HG03571 (cell line): Measurements from ENCODE around the gene RNF128.

Source experiments
- ATAC-seq: cut with Tn5 transposase; IDR thresholded peaks from one replicate; pipeline ENCODE4 v1.9.1; 2021; ENCODE audit not compliant: unreplicated experiment

RNF128 gene, protein sequence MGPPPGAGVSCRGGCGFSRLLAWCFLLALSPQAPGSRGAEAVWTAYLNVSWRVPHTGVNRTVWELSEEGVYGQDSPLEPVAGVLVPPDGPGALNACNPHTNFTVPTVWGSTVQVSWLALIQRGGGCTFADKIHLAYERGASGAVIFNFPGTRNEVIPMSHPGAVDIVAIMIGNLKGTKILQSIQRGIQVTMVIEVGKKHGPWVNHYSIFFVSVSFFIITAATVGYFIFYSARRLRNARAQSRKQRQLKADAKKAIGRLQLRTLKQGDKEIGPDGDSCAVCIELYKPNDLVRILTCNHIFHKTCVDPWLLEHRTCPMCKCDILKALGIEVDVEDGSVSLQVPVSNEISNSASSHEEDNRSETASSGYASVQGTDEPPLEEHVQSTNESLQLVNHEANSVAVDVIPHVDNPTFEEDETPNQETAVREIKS

GRCh38 chrX:106726485-106727437 lies at the start of gene RNF128:
RNF128 (plus strand) TSS chrX:106726701; CDS start chrX:106726914, 213 bp downstream.
- ATAC-seq: no peak

GRCh38 chrX:106680716-106681115 lies 45.8 kb upstream of the RNF128 start:
- ATAC-seq: no peak

- ATAC-seq: no peak
Observed at GRCh38 chrX:106684207-106684606, 42.3 kb upstream of the RNF128 start.

- ATAC-seq: no peak
Observed at GRCh38 chrX:106692425-106693065, 34.0 kb upstream of the RNF128 start.

DNA sequence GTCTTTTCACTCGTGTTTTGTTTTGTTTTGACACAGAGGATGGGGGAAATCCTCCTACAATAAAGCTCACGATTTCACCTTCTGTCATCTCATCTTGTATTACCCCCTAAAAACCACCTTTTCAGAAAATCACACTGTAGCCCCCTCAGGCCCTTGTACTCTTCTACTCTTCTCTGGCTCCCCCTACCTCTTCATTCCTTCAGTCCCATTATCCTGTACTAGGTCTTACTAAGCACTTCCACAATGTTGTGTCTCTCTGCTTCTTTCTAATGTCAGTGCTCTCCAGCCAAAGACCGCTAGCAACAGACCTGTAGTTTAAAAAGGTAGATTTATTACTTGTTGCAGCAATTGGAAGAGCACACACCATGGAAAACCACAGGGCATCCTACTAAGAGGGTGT lies 30.0 kb upstream of the RNF128 start:
- ATAC-seq: no peak

DNA sequence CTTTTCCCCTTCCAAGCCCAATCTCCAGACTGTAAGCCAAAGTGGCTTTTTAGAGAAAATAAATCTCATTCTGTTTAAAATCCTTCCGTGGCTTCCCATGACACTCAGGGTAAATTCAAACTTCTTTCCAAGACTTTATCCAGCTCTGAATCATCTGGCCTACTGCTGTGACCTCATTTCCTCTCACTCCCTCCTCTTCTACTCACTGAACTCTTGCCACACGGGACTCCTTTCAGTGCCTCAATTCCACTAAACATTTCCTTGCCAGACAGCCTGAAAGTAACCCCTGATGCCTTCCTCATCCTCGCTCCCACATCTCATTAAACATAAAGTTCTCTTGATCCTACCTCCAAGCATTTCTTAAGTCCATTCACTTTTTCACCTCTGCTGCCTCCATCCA lies 27.8 kb upstream of the RNF128 start:
- ATAC-seq: no peak

DNA sequence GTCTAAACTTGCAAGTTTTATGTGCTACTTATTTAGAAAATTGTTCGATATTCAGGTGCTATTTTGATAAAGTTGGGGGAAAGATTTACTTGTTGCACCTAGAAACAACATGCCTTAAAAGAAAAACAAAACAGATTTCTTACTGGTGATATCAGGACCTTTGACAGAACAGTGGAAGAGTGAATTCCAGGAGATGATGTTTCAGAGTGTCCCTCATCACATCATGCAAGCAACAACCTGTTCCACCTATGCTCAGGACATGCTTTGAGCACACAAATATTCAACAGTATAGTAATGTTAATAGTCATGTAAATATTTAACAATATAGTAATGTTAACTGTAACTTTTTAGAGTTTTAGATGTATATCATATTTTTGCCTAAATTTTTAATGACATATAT lies 23.9 kb upstream of the RNF128 start:
- ATAC-seq: no peak

DNA sequence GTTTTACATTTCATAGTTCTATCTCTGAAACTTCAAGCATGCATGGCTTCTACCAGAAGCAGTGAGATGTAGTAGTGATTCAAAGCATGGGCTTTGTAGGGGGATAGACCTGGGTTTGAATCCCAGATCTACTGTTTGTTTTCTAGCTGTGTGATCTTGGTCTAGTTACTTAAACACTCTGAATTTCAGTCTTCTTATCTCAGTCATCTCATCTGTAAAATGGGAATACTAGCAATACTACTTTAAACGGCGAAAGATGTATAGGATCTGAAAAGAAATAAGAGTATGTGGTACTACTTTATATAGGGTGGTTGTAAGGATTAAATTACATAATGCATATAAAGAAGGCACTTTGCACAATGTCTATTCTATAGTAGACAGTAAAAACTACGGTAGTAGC lies 20.0 kb upstream of the RNF128 start:
- no peak for ATAC-seq

DNA sequence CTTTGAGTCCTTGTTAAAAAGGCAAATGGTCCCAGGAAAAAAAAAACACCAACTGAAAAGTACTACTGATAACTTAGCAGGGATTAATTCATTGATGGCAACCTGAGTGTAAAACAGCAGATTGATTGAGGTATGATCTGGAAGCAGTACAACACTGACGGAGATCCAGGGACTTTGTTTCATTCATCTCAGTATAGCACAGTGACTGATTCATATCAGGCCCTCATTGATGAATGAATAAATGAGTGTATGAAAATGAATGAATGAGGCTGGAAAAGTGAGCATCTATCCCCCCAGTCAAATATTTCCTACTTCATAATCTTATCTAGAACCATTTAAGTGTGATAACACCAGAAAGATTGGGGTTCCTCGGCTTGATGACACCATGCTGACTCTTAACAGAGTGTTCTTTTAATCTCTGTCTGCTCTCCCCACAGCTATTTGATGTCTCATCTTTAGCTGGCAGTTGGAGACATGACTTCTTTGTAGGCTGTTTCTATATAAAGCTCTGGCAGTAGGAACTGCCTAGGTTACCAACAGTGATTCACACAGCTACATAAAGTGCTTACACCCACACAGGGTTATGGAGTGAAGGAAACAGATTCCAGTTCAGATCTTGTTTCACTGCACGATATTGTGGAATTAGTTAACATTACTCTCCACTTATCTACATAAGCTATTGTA lies 18.6 kb upstream of the RNF128 start:
- ATAC-seq: no peak

GRCh38 chrX:106710771-106711170 lies 15.7 kb upstream of the RNF128 start:
- ATAC-seq: no peak

DNA sequence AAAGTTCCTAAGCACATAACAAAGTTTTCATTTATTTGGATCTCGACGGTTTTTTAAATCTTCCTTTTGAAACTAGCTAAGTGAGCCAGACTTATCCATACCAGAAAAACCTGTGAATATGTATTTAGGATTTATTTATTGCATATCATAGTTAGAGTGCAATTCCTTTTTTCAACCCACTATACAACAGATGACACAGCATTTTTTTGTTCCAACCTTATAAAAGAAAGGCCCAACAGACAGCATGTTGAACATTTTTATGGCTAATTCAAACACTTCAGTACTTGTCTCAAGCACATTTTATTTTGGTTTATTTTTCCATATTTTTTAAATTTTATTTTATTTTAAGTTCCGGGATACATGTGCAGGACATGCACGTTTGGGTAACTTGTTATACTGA lies 15.1 kb upstream of the RNF128 start:
- no peak for ATAC-seq

DNA sequence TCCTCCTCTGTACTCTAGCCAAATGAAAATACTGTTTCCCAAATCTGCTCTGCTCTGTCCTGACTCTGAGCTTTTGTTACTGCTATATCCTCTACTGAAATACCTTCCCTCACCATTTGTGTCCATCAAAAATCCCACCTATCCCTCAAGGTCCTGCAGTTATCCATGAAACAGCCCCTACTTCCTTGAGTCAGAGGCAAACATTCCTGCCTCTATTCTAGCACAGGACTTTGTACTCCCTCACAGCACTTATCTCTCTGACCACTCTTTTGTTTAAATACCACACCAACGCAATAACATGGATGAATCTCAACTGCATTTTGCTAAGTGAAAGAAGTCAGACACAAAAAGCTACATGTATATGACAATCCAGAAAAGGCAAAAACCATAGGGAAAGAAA lies 10.5 kb upstream of the RNF128 start:
- no peak for ATAC-seq

DNA sequence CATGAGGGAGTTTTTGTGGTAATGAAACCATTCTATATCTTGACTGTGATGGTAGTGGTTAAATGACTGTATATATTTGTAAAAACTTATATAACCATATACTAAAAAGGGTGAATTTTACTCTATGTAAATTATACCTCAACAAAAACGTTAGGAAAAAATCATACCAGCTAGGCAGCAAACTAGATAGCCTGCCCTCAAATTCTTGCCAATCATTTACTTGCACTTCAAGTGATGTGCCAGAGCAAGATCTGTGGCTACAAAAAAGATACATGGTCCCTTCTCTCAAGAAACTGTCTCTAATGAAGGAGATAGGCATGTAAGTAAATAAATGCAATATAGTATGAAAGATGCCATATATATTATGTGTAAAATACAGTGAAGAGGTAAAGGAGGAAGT lies 10.0 kb upstream of the RNF128 start:
- no peak for ATAC-seq

DNA sequence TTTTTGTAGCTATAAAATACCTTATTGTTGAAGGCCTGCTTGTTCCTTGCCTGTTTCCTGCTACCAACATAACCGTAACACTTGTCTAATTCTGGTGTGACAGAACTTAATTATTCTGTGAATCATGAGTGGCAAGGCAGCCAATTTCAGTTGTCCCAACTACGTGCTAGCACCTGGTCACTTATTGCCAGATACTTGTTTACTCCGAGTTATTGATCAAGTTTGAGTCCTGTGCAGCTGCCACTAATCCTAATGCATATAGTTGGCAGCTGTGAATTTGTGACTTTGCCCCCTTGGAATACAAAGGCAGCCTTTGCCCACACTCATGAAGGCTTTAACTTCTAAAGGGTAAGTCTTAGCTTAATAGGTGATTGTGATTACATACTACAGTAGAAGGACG lies 7.8 kb upstream of the RNF128 start:
- ATAC-seq: no peak

GRCh38 chrX:106725931-106726330 lies 570 bp upstream of the RNF128 start:
- ATAC-seq: no peak

DNA sequence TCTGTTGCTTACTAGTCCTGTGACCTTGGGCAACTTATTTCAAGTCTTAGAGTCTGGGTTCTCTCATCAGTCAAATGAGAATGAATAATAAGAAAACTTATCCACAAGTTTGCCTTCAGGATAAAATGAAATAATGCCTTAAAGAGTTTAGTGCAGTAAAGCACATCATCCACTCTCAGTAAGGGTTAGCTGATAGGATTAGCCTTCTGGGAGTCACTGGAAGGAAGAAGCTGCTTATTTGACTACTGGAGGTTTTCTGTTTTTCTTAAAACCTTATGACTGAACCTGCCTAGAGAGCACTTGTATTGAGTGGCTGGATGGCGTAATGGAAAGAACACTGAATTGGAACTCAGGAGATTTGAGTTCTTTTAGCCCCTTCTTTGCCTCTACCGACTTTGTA lies 1.8 kb downstream of the RNF128 start:
- ATAC-seq: no peak

DNA sequence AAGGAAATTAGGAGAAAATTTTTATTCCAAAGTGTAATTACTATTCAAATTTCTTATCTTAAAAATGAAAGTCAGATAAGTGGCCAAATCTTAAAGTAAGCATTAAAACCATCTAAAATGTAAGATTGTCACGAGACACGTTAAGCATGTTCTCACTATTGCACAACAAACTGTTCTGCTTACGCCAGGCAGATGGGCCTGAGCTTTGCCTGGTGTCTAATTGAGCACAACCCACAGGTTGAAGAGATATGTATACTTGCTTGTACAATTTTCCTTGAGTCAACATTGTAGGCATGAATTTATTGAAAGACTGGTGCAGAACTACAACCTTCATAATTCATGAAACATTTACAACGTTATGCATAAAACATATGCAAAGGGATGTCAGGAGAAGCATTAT lies 3.9 kb downstream of the RNF128 start:
- no peak for ATAC-seq

GRCh38 chrX:106731590-106731989 lies 5.1 kb downstream of the RNF128 start:
- ATAC-seq: no peak

GRCh38 chrX:106734827-106735226 lies 8.3 kb downstream of the RNF128 start:
- no peak for ATAC-seq

- ATAC-seq: no peak
Observed at GRCh38 chrX:106740193-106740780, 13.8 kb downstream of the RNF128 start.

GRCh38 chrX:106742193-106742592 lies 15.7 kb downstream of the RNF128 start:
- ATAC-seq: no peak
